GM13977 (cell line): ENCODE data around the gene STX2.

Experiments used
- DNase-seq: peaks from one replicate; pipeline ENCODE4 v3.0.0; 2012; ENCODE audit warnings: low spot score
- CTCF ChIP-seq: IDR thresholded peaks from 2 replicates; pipeline ENCODE4 v1.5.1; 2012; ENCODE audit warnings: mild to moderate bottlenecking, control low read depth; ENCODE audit not compliant: insufficient read depth; ENCODE audit errors: extremely low read depth, missing control alignments
- in situ Hi-C: fragments of 300-500 bp; cut with MboI; formaldehyde crosslinking; loops from one replicate; pipeline ENCODE4 v1.12.0; 2022; ENCODE audit warnings: low sequenced_read_pairs, low pct_unique_long_range_greater_than_20kb, mixed read lengths, inconsistent platforms; ENCODE audit not compliant: unreplicated experiment

Gene STX2

GRCh38 chr12:130775953-130776856, 62.8 kb downstream of the STX2 start:
- in situ Hi-C loops: no loop called here
- DNase-seq: no peak

DNA sequence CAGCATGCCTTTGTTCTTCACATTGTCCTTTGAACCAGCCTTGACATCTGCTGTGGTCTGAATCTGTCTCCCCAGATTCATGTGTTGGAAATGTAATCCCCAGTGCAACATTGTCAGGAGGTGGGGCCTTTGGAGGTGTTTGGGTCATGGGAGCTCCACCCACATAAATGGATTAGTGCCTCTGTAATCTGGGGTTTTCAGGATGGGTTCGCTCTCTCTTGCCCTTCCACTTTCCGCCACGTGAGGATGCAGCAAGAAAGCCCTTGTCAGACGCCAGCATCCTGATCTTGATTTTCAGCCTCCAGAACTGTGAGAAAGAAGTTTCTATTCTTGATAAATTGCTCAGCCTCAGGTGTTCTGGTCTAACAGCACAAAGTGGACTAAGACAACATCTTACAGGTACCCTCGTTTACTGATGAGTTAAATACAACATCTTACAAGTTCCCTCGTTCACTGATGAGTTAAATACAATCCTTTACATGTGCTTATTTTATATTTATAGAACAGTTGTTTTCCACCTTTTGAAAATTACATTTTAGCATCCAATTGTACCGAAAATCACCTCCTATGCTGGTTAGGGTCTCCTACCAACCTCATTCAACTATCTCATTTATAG, 68.5 kb downstream of the STX2 start:
- in situ Hi-C loops: loop anchor here (25.0 kb wide), 1 partner anchor 733 kb away; no protein-coding TSS in a partner anchor
- TF ChIP-seq CTCF: no peak
- DNase-seq: no peak

More at GRCh38 chr12:130775953-130776856, 62.8 kb downstream of the STX2 start:
- TF ChIP-seq CTCF: no peak

GRCh38 chr12:130768120-130768519, 70.9 kb downstream of the STX2 start:
- TF ChIP-seq CTCF: no peak
- in situ Hi-C loops: loop anchor here (25.0 kb wide), 1 partner anchor 731 kb away; no protein-coding TSS in a partner anchor

GRCh38 chr12:130766470-130766869, 72.6 kb downstream of the STX2 start:
- DNase-seq: no peak
- in situ Hi-C loops: loop anchor here (25.0 kb wide), 1 partner anchor 729 kb away; no protein-coding TSS in a partner anchor
- no peak for TF ChIP-seq CTCF

More at GRCh38 chr12:130768120-130768519, 70.9 kb downstream of the STX2 start:
- DNase-seq: no peak

DNA sequence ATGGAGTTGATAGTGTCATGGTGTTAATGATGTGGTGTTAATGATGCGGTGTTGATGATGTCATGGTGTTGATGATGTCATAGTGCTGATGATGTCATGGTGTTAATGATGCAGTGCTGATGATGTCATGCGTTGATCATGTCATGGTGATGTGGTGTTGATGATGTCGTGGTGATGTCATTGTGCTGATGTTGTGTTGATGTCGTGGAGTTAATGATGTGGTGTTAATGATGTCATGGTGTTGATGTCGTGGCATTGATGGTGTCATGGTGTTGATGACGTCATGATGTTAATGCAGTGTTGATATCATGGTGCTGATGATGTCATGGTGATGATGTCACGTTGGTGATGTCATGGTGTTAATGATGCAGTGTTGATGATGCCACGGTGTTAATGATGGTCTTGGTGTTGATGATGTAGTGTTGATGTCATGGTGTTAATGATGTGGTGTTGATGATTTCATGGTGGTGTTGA, 73.8 kb downstream of the STX2 start:
- DNase-seq: no peak
- in situ Hi-C loops: loop anchor here (25.0 kb wide), 1 partner anchor 728 kb away; no protein-coding TSS in a partner anchor
- no peak for TF ChIP-seq CTCF

GRCh38 chr12:130764475-130765185, 74.4 kb downstream of the STX2 start:
- in situ Hi-C loops: loop anchor here (25.0 kb wide), 1 partner anchor 727 kb away; no protein-coding TSS in a partner anchor
- no peak for DNase-seq
- TF ChIP-seq CTCF: no peak
